Keratinocyte (primary cell): ENCODE results near the gene DOK5.

Experiments used
- EZH2 ChIP-seq: IDR thresholded peaks from one replicate; pipeline ENCODE4 v1.6.1; 2012; ENCODE audit warnings: inconsistent platforms, mild to moderate bottlenecking, low read length, moderate library complexity
- TF ChIP-seq, protein P1 (sequence below), 3 experiments: IDR thresholded peaks in 1 of 3; conservative IDR thresholded peaks in 1 of 3; optimal IDR thresholded peaks in 1 of 3; 2 replicates in 2 of 3; 3 replicates in 1 of 3; pipeline versions ENCODE3 to v1.5.1; 2011; ENCODE audit warnings: low read length in 3 of 3, mild to moderate bottlenecking in 3 of 3, moderate library complexity in 2 of 3, control low read depth in 1 of 3, inconsistent platforms in 1 of 3; ENCODE audit not compliant: insufficient read depth in 2 of 3; ENCODE audit errors: extremely low read depth in 1 of 3

DNA sequence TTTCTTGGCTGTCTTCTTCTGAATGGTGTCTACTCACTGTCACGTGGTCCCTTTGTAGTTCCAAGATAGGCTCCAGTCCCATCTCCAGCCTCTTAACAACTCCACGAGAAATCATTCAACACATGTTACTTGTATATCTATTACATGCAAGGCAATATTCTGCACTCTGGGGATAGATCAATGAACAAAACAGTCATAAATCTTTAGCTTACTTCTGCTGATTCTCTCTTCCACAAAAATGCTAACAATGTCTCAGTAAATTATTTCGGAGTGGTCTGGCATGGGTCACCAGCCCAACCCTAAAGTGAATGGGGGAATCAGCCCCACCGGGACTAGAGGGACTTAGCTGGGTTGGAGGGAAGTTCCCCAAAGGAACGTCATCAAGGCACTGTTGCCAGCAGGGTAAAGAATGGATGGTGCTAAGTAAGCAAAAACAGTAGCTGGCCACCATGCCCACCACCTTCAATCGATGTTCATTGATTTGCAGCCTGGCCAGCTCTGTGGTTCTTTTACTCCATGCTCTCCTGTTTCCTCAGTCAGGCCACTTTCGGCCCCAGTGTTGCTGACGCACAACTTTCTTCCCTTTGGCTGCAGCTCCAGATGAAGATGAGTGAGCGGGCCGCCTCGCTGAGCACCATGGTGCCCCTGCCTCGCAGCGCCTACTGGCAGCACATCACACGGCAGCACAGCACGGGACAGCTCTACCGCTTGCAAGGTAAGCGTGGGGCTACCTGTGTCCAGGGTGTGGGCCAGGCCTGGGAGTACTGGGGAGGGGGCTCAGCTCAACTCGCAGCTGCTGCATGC is 167.7 kb downstream of the DOK5 start:
- TF ChIP-seq, protein P1, sequence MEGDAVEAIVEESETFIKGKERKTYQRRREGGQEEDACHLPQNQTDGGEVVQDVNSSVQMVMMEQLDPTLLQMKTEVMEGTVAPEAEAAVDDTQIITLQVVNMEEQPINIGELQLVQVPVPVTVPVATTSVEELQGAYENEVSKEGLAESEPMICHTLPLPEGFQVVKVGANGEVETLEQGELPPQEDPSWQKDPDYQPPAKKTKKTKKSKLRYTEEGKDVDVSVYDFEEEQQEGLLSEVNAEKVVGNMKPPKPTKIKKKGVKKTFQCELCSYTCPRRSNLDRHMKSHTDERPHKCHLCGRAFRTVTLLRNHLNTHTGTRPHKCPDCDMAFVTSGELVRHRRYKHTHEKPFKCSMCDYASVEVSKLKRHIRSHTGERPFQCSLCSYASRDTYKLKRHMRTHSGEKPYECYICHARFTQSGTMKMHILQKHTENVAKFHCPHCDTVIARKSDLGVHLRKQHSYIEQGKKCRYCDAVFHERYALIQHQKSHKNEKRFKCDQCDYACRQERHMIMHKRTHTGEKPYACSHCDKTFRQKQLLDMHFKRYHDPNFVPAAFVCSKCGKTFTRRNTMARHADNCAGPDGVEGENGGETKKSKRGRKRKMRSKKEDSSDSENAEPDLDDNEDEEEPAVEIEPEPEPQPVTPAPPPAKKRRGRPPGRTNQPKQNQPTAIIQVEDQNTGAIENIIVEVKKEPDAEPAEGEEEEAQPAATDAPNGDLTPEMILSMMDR (optimal IDR thresholded peaks at IDR 0.05 in 1 of 3, IDR thresholded peaks at IDR 0.05 in 1 of 3, conservative IDR thresholded peaks at IDR 0.05 in 1 of 3; ENCODE audit: extremely low read depth in 1 of 3, insufficient read depth in 2 of 3, low read length in 3 of 3) = no peak
- no peak for TF ChIP-seq EZH2
